Measurements from ENCODE around the gene BCL2L2. TPM values are rescaled to one million over a fixed set of nuclear protein-coding genes. Genes with fewer than 3 reads are reported as not detected.

Gene BCL2L2
- total and polyA plus RNA-seq, 9 of the 15 experiments (the other 6 are each of a cell fraction or from before 2014, with no cell fraction given), result 2.6 to 32.5 (median 14.7) TPM

- TF ChIP-seq TEAD1 (CRISPR knock-in tag; IDR thresholded peaks at IDR 0.05) (peak in 1 of 2 experiments; percentile 24; a peak in 2 of 4 replicates), MAFG (tag; conservative IDR thresholded peaks at IDR 0.05) (no peak), RB1 (IDR thresholded peaks at IDR 0.05; ENCODE audit: low read depth) (no peak), PCBP2 (IDR thresholded peaks at IDR 0.05; ENCODE audit: low read depth, low read length, poor library complexity, severe bottlenecking) (no peak), KLF1 (tag; IDR thresholded peaks at IDR 0.05) (no peak), ZNF512 (tag; IDR thresholded peaks at IDR 0.05) (no peak), PRMT5 (CRISPR knock-in tag; IDR thresholded peaks at IDR 0.05) (0 out of 2 replicates have a peak, but pooled peaks have one; percentile 39), MCM7 (IDR thresholded peaks at IDR 0.05) (no peak), LCOR (CRISPR knock-in tag; IDR thresholded peaks at IDR 0.05) (0 out of 2 replicates have a peak, but pooled peaks have one; percentile 9), HDAC2 (IDR thresholded peaks at IDR 0.05) (0 out of 2 replicates have a peak, but pooled peaks have one; percentile 25), CEBPZ (IDR thresholded peaks at IDR 0.05; ENCODE audit: borderline replicate concordance, low read depth, low read length) (no peak), CCNT2 (IDR thresholded peaks at IDR 0.05; ENCODE audit: borderline replicate concordance, extremely low read depth, insufficient read length, low read depth, low read length) (peak; percentile 74), ZNF740 (CRISPR knock-in tag; IDR thresholded peaks at IDR 0.05) (no peak), ZNF740 (tag; IDR thresholded peaks at IDR 0.05) (no peak), POU5F1 (IDR thresholded peaks at IDR 0.05; ENCODE audit: borderline replicate concordance, low read depth, low read length, partially characterized antibody) (no peak), RBM39 (optimal IDR thresholded peaks at IDR 0.05; ENCODE audit: low read depth, low read length) (no peak), ZBTB26 (CRISPR knock-in tag; IDR thresholded peaks at IDR 0.05) (no peak), CAMTA2 (CRISPR knock-in tag; conservative IDR thresholded peaks at IDR 0.05) (no peak)
These were observed 15.2 kb downstream of the BCL2L2 start (continued) for GRCh38 chr14:23321572-23322547.

Data from K562 (cell line).